Neuronal stem cell (in vitro differentiated cells): ENCODE measurements around the gene PCBP3.
A peak's percentile ranks its signal among the peaks of the same experiment; 100 is the strongest.

Source experiments
- DNase-seq: peaks from one replicate; pipeline ENCODE4 v3.0.0-alpha.2; 2013; ENCODE audit warnings: low spot score
- H2AFZ ChIP-seq: one replicate; pipeline ENCODE4 v1.6.1; 2013; ENCODE audit warnings: mild to moderate bottlenecking, low read length, inconsistent platforms
- H2AK5ac ChIP-seq: 2 replicates; pipeline ENCODE4 v1.6.1; 2013; ENCODE audit warnings: low read depth, mild to moderate bottlenecking, inconsistent platforms, low read length, moderate library complexity, mixed read lengths
- H2BK120ac ChIP-seq: 2 replicates; pipeline ENCODE4 v1.6.1; 2013; ENCODE audit warnings: low read depth, mild to moderate bottlenecking, inconsistent platforms, low read length, moderate library complexity, mixed read lengths
- H2BK12ac ChIP-seq: one replicate; pipeline ENCODE4 v1.6.1; 2013; ENCODE audit warnings: low read length, inconsistent platforms
- H2BK15ac ChIP-seq: 2 replicates; pipeline ENCODE4 v1.6.1; 2013; ENCODE audit warnings: mild to moderate bottlenecking, low read length, inconsistent platforms, mixed read lengths
- H2BK5ac ChIP-seq: one replicate; pipeline ENCODE4 v1.6.1; 2013; ENCODE audit warnings: inconsistent platforms, mild to moderate bottlenecking, low read length, moderate library complexity
- H3K14ac ChIP-seq: one replicate; pipeline ENCODE4 v1.6.1; 2013; ENCODE audit warnings: low read length, inconsistent platforms
- H3K18ac ChIP-seq: 2 replicates; pipeline ENCODE4 v1.6.1; 2013; ENCODE audit warnings: low read length, inconsistent platforms
- H3K23ac ChIP-seq: 2 replicates; pipeline ENCODE4 v1.6.1; 2013; ENCODE audit warnings: low read depth, mild to moderate bottlenecking, mixed read lengths, low read length, inconsistent platforms; ENCODE audit not compliant: poor library complexity
- H3K27ac ChIP-seq: replicated peaks from 3 replicates; pipeline ENCODE4 v1.5.1; 2013; ENCODE audit warnings: low read length, inconsistent platforms
- H3K27me3 ChIP-seq, 3 experiments: 2 replicates each; pipeline ENCODE4 v1.6.1; 2013; ENCODE audit warnings: low read length in 3 of 3, mild to moderate bottlenecking in 2 of 3, inconsistent platforms in 1 of 3, low read depth in 1 of 3, mixed read lengths in 1 of 3, moderate library complexity in 1 of 3; ENCODE audit not compliant: control insufficient read depth in 3 of 3, insufficient read depth in 3 of 3
- H3K36me3 ChIP-seq, 2 donors: replicated peaks in 1 of 2; 2 replicates each; pipeline ENCODE4 v1.6.1; 2013; ENCODE audit warnings: low read length in 2 of 2; ENCODE audit not compliant: control insufficient read depth in 2 of 2, insufficient read depth in 2 of 2
- H3K4ac ChIP-seq: 2 replicates; pipeline ENCODE4 v1.6.1; 2013; ENCODE audit warnings: inconsistent platforms, mild to moderate bottlenecking, low read length, moderate library complexity
- H3K4me1 ChIP-seq, 2 donors: 1 replicate in 1 of 2; 2 replicates in 1 of 2; pipeline ENCODE4 v1.6.1; 2013; ENCODE audit warnings: low read length in 2 of 2, low read depth in 1 of 2; ENCODE audit not compliant: control insufficient read depth in 2 of 2, insufficient read depth in 1 of 2
- H3K4me2 ChIP-seq: one replicate; pipeline ENCODE4 v1.6.1; 2013; ENCODE audit warnings: mild to moderate bottlenecking, low read length, inconsistent platforms; ENCODE audit not compliant: insufficient read depth, poor library complexity, severe bottlenecking
- H3K4me3 ChIP-seq, 2 donors: 2 replicates each; pipeline ENCODE4 v1.5.1; 2013; ENCODE audit warnings: low read length in 2 of 2, mild to moderate bottlenecking in 2 of 2, inconsistent platforms in 1 of 2, moderate library complexity in 1 of 2
- H3K79me1 ChIP-seq: one replicate; pipeline ENCODE4 v1.6.1; 2013; ENCODE audit warnings: low read depth, mild to moderate bottlenecking, inconsistent platforms, low read length, moderate library complexity
- H3K9ac ChIP-seq: one replicate; pipeline ENCODE4 v1.6.1; 2013; ENCODE audit warnings: mild to moderate bottlenecking, low read depth, low read length, inconsistent platforms; ENCODE audit not compliant: poor library complexity
- H3K9me3 ChIP-seq, 2 donors: replicated peaks in 1 of 2; 2 replicates each; pipeline versions ENCODE3 to v1.6.1; 2013; ENCODE audit warnings: low read length in 2 of 2, mild to moderate bottlenecking in 2 of 2, inconsistent platforms in 1 of 2, low read depth in 1 of 2, mixed read lengths in 1 of 2, moderate library complexity in 1 of 2; ENCODE audit not compliant: control insufficient read depth in 2 of 2, insufficient read depth in 1 of 2
- H4K8ac ChIP-seq: one replicate; pipeline ENCODE4 v1.6.1; 2013; ENCODE audit warnings: low read depth, mild to moderate bottlenecking, inconsistent platforms, low read length, moderate library complexity
- H4K91ac ChIP-seq: one replicate; pipeline ENCODE4 v1.6.1; 2013; ENCODE audit warnings: low read length, low read depth, mild to moderate bottlenecking, inconsistent platforms; ENCODE audit not compliant: poor library complexity
- WGBS, 2 donors: extraction: QIAGEN DNeasy Blood & Tissue Kit; methylation state at CpG; one replicate each; pipeline ENCODE4 v1.1.7; 2013; ENCODE audit warnings: missing lambda C conversion rate in 2 of 2, mixed read lengths in 1 of 2; ENCODE audit not compliant: insufficient read length in 2 of 2, insufficient replicate concordance in 1 of 2; ENCODE audit errors: extremely low coverage in 2 of 2; 5-methylcytosine and 5-hydroxymethylcytosine counted together

Gene PCBP3

GRCh38 chr21:45921917-45922316 is 278.4 kb downstream of the PCBP3 start:
- no peak overlapping the region for H4K8ac ChIP-seq
- H3K79me1 ChIP-seq = no peaks in the 10 kb centered on the region
- no peak overlapping the region for H2BK5ac ChIP-seq
- no peak overlapping the region for H3K4me3 ChIP-seq
- peak overlapping the region; percentile 84 for H2AK5ac ChIP-seq
- H3K14ac ChIP-seq = peak overlapping the region; percentile 6
- DNase-seq = no peak
- peak overlapping the region; percentile 31 for H3K23ac ChIP-seq
- H2BK120ac ChIP-seq = no peak overlapping the region
- H3K18ac ChIP-seq = no peak overlapping the region
- H3K36me3 ChIP-seq = no peaks in the 10 kb centered on the region
- WGBS, 2 donors = no CpG with 5 or more reads among the region's 7 CpGs
- peak overlapping the region; percentile 41 for H2BK12ac ChIP-seq
- H4K91ac ChIP-seq = no peak overlapping the region
- H3K4me2 ChIP-seq = no peak overlapping the region
- no peak overlapping the region for H3K4ac ChIP-seq
- H2BK15ac ChIP-seq = no peak overlapping the region
- H3K9ac ChIP-seq = no peak overlapping the region
- peaks cover 0 to 9% (median 0%) of the 10 kb centered on the region in 3 experiments for H3K27me3 ChIP-seq
- H3K9me3 ChIP-seq = peaks cover 0 to 3% of the 10 kb centered on the region in 2 donors
- no peak overlapping the region for H2AFZ ChIP-seq
- no peak overlapping the region for H3K27ac ChIP-seq
- H3K4me1 ChIP-seq = no peaks in the 10 kb centered on the region

GRCh38 chr21:45922648-45923047 is 279.1 kb downstream of the PCBP3 start:
- Histone ChIP-seq H3K18ac (no peak overlapping the region), H4K91ac (no peak overlapping the region), H2BK12ac (no peak overlapping the region), H3K9ac (no peak overlapping the region), H3K79me1 (no peaks in the 10 kb centered on the region), H2BK120ac (no peak overlapping the region), H3K4me2 (no peak overlapping the region), H3K27me3 (peaks cover 0 to 8% (median 0%) of the 10 kb centered on the region in 3 experiments), H3K27ac (no peak overlapping the region), H3K4me1 (no peaks in the 10 kb centered on the region), H2AK5ac (no peak overlapping the region), H2BK15ac (no peak overlapping the region), H2AFZ (no peak overlapping the region), H3K36me3 (no peaks in the 10 kb centered on the region), H2BK5ac (no peak overlapping the region), H3K4ac (no peak overlapping the region), H4K8ac (no peak overlapping the region), H3K9me3 (peaks cover 0 to 3% of the 10 kb centered on the region in 2 donors), H3K14ac (no peak overlapping the region), H3K4me3 (no peak overlapping the region), H3K23ac (peak overlapping the region; percentile 1)
- no peak for DNase-seq
- WGBS, 2 donors = no CpG with 5 or more reads among the region's 12 CpGs

GRCh38 chr21:45923146-45923545 is 279.6 kb downstream of the PCBP3 start:
- no peak overlapping the region for H2BK12ac ChIP-seq
- H3K4me1 ChIP-seq = no peaks in the 10 kb centered on the region
- H3K14ac ChIP-seq = no peak overlapping the region
- H3K4me3 ChIP-seq = no peak overlapping the region
- no peak overlapping the region for H3K4ac ChIP-seq
- H2AK5ac ChIP-seq = no peak overlapping the region
- peak; percentile 21 for DNase-seq
- no peak overlapping the region for H3K18ac ChIP-seq
- no peak overlapping the region for H4K91ac ChIP-seq
- no peak overlapping the region for H3K9ac ChIP-seq
- H2BK120ac ChIP-seq = no peak overlapping the region
- H3K23ac ChIP-seq = no peak overlapping the region
- no peaks in the 10 kb centered on the region for H3K36me3 ChIP-seq
- no peak overlapping the region for H3K4me2 ChIP-seq
- WGBS, 2 donors = no CpG with 5 or more reads among the region's 6 CpGs
- no peak overlapping the region for H2AFZ ChIP-seq
- no peaks in the 10 kb centered on the region for H3K79me1 ChIP-seq
- H3K27ac ChIP-seq = no peak overlapping the region
- peaks cover 0 to 3% of the 10 kb centered on the region in 2 donors for H3K9me3 ChIP-seq
- H2BK15ac ChIP-seq = no peak overlapping the region
- H2BK5ac ChIP-seq = no peak overlapping the region
- H4K8ac ChIP-seq = no peak overlapping the region
- H3K27me3 ChIP-seq = peaks cover 0 to 4% (median 0%) of the 10 kb centered on the region in 3 experiments

GRCh38 chr21:45926281-45926680 is 282.8 kb downstream of the PCBP3 start:
- Histone ChIP-seq H3K4me2 (no peak overlapping the region), H2BK5ac (no peak overlapping the region), H3K27ac (no peak overlapping the region), H3K4me1 (no peaks in the 10 kb centered on the region), H4K8ac (no peak overlapping the region), H2BK12ac (no peak overlapping the region), H3K27me3 (peaks cover 0 to 6% (median 0%) of the 10 kb centered on the region in 3 experiments), H4K91ac (no peak overlapping the region), H3K79me1 (peaks cover 3% of the 10 kb centered on the region), H3K36me3 (no peaks in the 10 kb centered on the region), H3K18ac (peak overlapping the region; percentile 20), H3K14ac (no peak overlapping the region), H2BK15ac (no peak overlapping the region), H3K23ac (no peak overlapping the region), H2AK5ac (no peak overlapping the region), H2BK120ac (no peak overlapping the region), H3K4me3 (no peak overlapping the region), H3K9me3 (peaks cover 0 to 5% of the 10 kb centered on the region in 2 donors), H3K9ac (no peak overlapping the region), H3K4ac (no peak overlapping the region), H2AFZ (no peak overlapping the region)
- no peak for DNase-seq
- no CpG with 5 or more reads among the region's 11 CpGs for WGBS, 2 donors
